ENCODE results near the gene PRRC2C. TPM values are rescaled to one million over a fixed set of nuclear protein-coding genes. Genes with fewer than 3 reads are reported as not detected.

The PRRC2C gene
- total and polyA plus RNA-seq, 2 donors (not counting 1 experiment from before 2014, with no cell fraction given): 48.5 to 50.4 TPM

DNA sequence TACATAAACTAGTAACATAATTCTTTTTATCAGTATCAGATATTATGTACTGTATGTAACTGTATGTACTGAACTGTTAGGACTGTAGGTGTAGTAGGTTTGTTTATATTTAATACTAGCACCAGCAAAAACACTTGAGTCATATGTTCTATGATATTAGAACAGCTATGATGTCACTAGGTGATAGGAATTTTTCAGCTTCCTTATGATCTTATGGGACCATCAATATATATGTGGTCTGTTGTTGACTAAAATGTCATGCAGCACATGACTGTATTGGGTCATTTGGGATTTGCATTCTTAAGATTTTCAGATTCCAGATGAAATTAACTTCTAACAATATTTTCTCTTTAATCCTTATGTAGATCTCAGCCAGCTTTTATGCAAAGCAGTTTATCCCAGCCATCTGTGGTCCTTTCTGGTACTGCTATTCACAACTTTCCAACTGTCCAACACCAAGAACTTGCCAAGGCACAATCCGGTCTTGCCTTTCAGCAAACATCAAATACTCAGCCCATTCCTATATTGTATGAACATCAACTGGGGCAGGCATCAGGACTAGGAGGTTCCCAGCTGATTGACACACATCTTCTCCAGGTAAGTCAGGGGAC is 98.4 kb downstream of the PRRC2C start:
- Histone ChIP-seq H3K79me2 (ENCODE audit: control insufficient read depth, insufficient read depth, low read length) (no peaks in the 10 kb centered on the region), H3K27ac (ENCODE audit: insufficient read depth, low read length) (no peak overlapping the region), H3K27me3 (ENCODE audit: control insufficient read depth, insufficient read depth, low read length) (no peaks in the 10 kb centered on the region), H4K20me1 (ENCODE audit: control insufficient read depth, extremely low read depth, insufficient read depth, low read length) (no peaks in the 10 kb centered on the region), H3K4me3 (replicated peaks in 1 of 4; ENCODE audit: control extremely low read depth in 1 of 4, insufficient read depth in 1 of 4, low read depth in 3 of 4, low read length in 4 of 4) (no peak overlapping the region), H3K4me1 (ENCODE audit: control insufficient read depth, extremely low read depth, insufficient read depth, low read length) (no peaks in the 10 kb centered on the region), H3K36me3 (ENCODE audit: control insufficient read depth, insufficient read depth, low read length) (peaks cover 13% of the 10 kb centered on the region), H3K4me2 (ENCODE audit: extremely low read depth, insufficient read depth, low read length) (no peak overlapping the region), H3K9ac (ENCODE audit: insufficient read depth, low read length) (no peak overlapping the region), H2AFZ (ENCODE audit: low read length) (no peak overlapping the region), H3K9me3 (ENCODE audit: control insufficient read depth, insufficient read depth, low read depth, low read length) (no peaks in the 10 kb centered on the region)
- DNase-seq (ENCODE audit: low read depth in 2 of 2): peak in 1 of 2 donors; percentile 6
- no peak for TF ChIP-seq EZH2 (IDR thresholded peaks at IDR 0.05; ENCODE audit: low read length, missing control alignments)
- TF ChIP-seq, protein P1, sequence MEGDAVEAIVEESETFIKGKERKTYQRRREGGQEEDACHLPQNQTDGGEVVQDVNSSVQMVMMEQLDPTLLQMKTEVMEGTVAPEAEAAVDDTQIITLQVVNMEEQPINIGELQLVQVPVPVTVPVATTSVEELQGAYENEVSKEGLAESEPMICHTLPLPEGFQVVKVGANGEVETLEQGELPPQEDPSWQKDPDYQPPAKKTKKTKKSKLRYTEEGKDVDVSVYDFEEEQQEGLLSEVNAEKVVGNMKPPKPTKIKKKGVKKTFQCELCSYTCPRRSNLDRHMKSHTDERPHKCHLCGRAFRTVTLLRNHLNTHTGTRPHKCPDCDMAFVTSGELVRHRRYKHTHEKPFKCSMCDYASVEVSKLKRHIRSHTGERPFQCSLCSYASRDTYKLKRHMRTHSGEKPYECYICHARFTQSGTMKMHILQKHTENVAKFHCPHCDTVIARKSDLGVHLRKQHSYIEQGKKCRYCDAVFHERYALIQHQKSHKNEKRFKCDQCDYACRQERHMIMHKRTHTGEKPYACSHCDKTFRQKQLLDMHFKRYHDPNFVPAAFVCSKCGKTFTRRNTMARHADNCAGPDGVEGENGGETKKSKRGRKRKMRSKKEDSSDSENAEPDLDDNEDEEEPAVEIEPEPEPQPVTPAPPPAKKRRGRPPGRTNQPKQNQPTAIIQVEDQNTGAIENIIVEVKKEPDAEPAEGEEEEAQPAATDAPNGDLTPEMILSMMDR (conservative IDR thresholded peaks at IDR 0.05 in 1 of 2, IDR thresholded peaks at IDR 0.05 in 1 of 2; ENCODE audit: low read depth in 1 of 2, low read length in 2 of 2): no peak

DNA sequence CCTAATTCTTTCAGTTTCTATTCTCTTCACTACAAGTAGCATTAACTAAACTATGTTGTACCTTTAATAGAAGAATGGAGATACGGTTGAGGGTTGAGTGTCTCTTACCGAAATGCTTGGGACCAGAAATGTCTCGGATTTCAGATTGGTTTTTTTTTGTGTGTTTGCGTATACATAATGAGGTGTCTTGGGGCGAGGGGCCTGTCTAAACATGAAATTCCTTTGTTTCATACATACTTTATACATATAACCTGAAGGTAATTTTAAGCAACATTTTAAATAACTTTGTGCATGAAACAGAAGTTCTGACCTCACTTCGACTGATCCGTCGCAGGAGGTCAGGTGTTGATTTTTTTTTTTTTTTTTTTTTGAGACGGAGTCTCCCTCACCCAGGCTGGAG is 100.4 kb downstream of the PRRC2C start:
- DNase-seq (ENCODE audit: low read depth in 2 of 2): no peak
- H3K36me3 ChIP-seq (ENCODE audit: control insufficient read depth, insufficient read depth, low read length): peaks cover 13% of the 10 kb centered on the region
- TF ChIP-seq EZH2 (IDR thresholded peaks at IDR 0.05; ENCODE audit: low read length, missing control alignments): no peak
- TF ChIP-seq, protein P1 (conservative IDR thresholded peaks at IDR 0.05 in 1 of 2, IDR thresholded peaks at IDR 0.05 in 1 of 2; ENCODE audit: low read depth in 1 of 2, low read length in 2 of 2): no peak

DNA sequence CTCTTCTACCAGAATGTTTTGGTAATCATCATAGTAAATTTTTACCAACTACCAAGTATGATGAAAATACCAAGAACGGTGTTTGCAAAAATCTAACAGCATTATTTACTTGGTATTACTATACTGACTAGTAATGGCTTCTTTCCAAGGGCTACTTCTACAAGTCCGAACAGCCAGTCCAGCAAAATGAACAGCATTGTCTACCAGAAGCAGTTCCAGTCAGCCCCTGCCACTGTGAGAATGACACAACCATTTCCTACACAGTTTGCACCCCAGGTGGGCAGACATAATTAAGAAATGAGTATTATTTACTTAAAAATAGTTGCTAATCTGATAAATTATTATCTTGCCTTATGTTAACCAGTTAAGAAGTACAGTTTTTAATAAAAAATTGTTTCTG is 102.9 kb downstream of the PRRC2C start:
- H3K9me3 ChIP-seq (ENCODE audit: control insufficient read depth, insufficient read depth, low read depth, low read length): no peaks in the 10 kb centered on the region
- no peaks in the 10 kb centered on the region for H3K27me3 ChIP-seq (ENCODE audit: control insufficient read depth, insufficient read depth, low read length)
- no peaks in the 10 kb centered on the region for H3K79me2 ChIP-seq (ENCODE audit: control insufficient read depth, insufficient read depth, low read length)
- H3K4me3 ChIP-seq (replicated peaks in 1 of 4; ENCODE audit: control extremely low read depth in 1 of 4, insufficient read depth in 1 of 4, low read depth in 3 of 4, low read length in 4 of 4): no peak overlapping the region
- TF ChIP-seq, protein P1 (conservative IDR thresholded peaks at IDR 0.05 in 1 of 2, IDR thresholded peaks at IDR 0.05 in 1 of 2; ENCODE audit: low read depth in 1 of 2, low read length in 2 of 2): no peak
- TF ChIP-seq EZH2 (IDR thresholded peaks at IDR 0.05; ENCODE audit: low read length, missing control alignments): no peak
- no peak overlapping the region for H3K4me2 ChIP-seq (ENCODE audit: extremely low read depth, insufficient read depth, low read length)
- no peak overlapping the region for H3K27ac ChIP-seq (ENCODE audit: insufficient read depth, low read length)
- H3K4me1 ChIP-seq (ENCODE audit: control insufficient read depth, extremely low read depth, insufficient read depth, low read length): peaks cover 2% of the 10 kb centered on the region
- no peaks in the 10 kb centered on the region for H4K20me1 ChIP-seq (ENCODE audit: control insufficient read depth, extremely low read depth, insufficient read depth, low read length)
- no peak for DNase-seq (ENCODE audit: low read depth in 2 of 2)
- peaks cover 14% of the 10 kb centered on the region for H3K36me3 ChIP-seq (ENCODE audit: control insufficient read depth, insufficient read depth, low read length)
- H3K9ac ChIP-seq (ENCODE audit: insufficient read depth, low read length): no peak overlapping the region
- H2AFZ ChIP-seq (ENCODE audit: low read length): no peak overlapping the region

More for the DNA sequence above, 100.4 kb downstream of the PRRC2C start:
- no peak overlapping the region for H2AFZ ChIP-seq (ENCODE audit: low read length)
- H4K20me1 ChIP-seq (ENCODE audit: control insufficient read depth, extremely low read depth, insufficient read depth, low read length): no peaks in the 10 kb centered on the region
- no peaks in the 10 kb centered on the region for H3K27me3 ChIP-seq (ENCODE audit: control insufficient read depth, insufficient read depth, low read length)
- H3K9me3 ChIP-seq (ENCODE audit: control insufficient read depth, insufficient read depth, low read depth, low read length): no peaks in the 10 kb centered on the region
- no peak overlapping the region for H3K4me3 ChIP-seq (replicated peaks in 1 of 4; ENCODE audit: control extremely low read depth in 1 of 4, insufficient read depth in 1 of 4, low read depth in 3 of 4, low read length in 4 of 4)
- no peak overlapping the region for H3K9ac ChIP-seq (ENCODE audit: insufficient read depth, low read length)
- no peaks in the 10 kb centered on the region for H3K79me2 ChIP-seq (ENCODE audit: control insufficient read depth, insufficient read depth, low read length)
- peaks cover 2% of the 10 kb centered on the region for H3K4me1 ChIP-seq (ENCODE audit: control insufficient read depth, extremely low read depth, insufficient read depth, low read length)
- H3K4me2 ChIP-seq (ENCODE audit: extremely low read depth, insufficient read depth, low read length): no peak overlapping the region
- H3K27ac ChIP-seq (ENCODE audit: insufficient read depth, low read length): no peak overlapping the region

Data from fibroblast of lung (primary cell).